Psoas muscle (tissue), 8 donors: ENCODE results near the gene EIF4E2. TPM values are rescaled to one million over a fixed set of nuclear protein-coding genes. Genes with fewer than 3 reads are reported as not detected.

Experiments used
- ATAC-seq, 4 donors: fragments of 200-7000 bp; cut with Tn5 transposase; one replicate each; pipeline ENCODE4 v1.9.1; 2020; ENCODE audit warnings: moderate library complexity in 3 of 4, mild to moderate bottlenecking in 2 of 4
- DNase-seq, 2 donors: peaks; one replicate each; pipeline ENCODE4 v3.0.0-alpha.2; 2020
- H3K27ac ChIP-seq: fragments of 200-600 bp; one replicate; pipeline ENCODE4 v1.8.0; 2022
- H3K27me3 ChIP-seq, 3 donors: fragments of 200-600 bp in 1 of 3; one replicate each; pipeline versions ENCODE4 v1.6.1 to v1.8.0; 2013 to 2022; ENCODE audit warnings: low read length in 2 of 3, mild to moderate bottlenecking in 2 of 3, moderate library complexity in 1 of 3; ENCODE audit not compliant: insufficient read depth in 3 of 3
- H3K36me3 ChIP-seq, 2 donors: fragments of 200-600 bp in 1 of 2; one replicate each; pipeline versions ENCODE4 v1.6.1 to v1.8.0; 2013 to 2022; ENCODE audit warnings: low read depth in 1 of 2, mild to moderate bottlenecking in 1 of 2, moderate library complexity in 1 of 2; ENCODE audit not compliant: insufficient read depth in 1 of 2
- H3K4me1 ChIP-seq: fragments of 200-600 bp; one replicate; pipeline ENCODE4 v1.8.0; 2022
- H3K4me3 ChIP-seq: fragments of 200-600 bp; one replicate; pipeline ENCODE4 v1.8.0; 2022; ENCODE audit warnings: mild to moderate bottlenecking
- H3K9me3 ChIP-seq: fragments of 200-600 bp; one replicate; pipeline ENCODE4 v1.8.0; 2022
- CTCF ChIP-seq: fragments of 200-600 bp; IDR thresholded peaks from one replicate; pipeline ENCODE4 v1.8.0; 2022; ENCODE audit warnings: antibody characterized with exemption
- WGBS, 3 donors: extraction: QIAGEN DNeasy Blood & Tissue Kit; methylation state at CpG; one replicate each; pipeline versions ENCODE4 v1.1.6 to v1.1.7; 2013; 5-methylcytosine and 5-hydroxymethylcytosine counted together
- intact Hi-C, 2 donors: fragments of 100-400 bp; cut with DNase I; formaldehyde crosslinking; loops; one replicate each; pipeline versions ENCODE4 v1.11.0 to v1.14.2; 2022
- polyA plus RNA-seq, 3 donors: library from polyadenylated mRNA; stranded (reverse); fragments of 200-250 nt; gene quantifications; one replicate each; pipeline ENCODE4 v1.2.3, GENCODE V29; 2013
- total RNA-seq, 4 donors: library from RNA; stranded (reverse); fragmentation: NEBNext Ultra II Directional in 2 of 4; extraction: Animal tissue kit (Norgen Biotek cat#: 25700) in 2 of 4; gene quantifications; one replicate each; pipeline versions ENCODE4 v1.2.1 to v1.2.4, GENCODE V29; 2021 to 2023
- donor health status: healthy with polysubstance abuse.
- donor health status: DM: no; HTN: no; CAD: no; lungs with moderate emphysema.
- donor health status: Bipolar disorder and iron deficiency.
- donor health status: healthy.
- donor health status: DM: yes; HTN: yes; CAD: no.
- donor health status: DM: no; HTN: no; CAD: no.
- donor health status: DM: no; HTN: no; CAD: no.
- donor health status: DM: yes; HTN: yes; CAD: no.

Gene EIF4E2
- total and polyA plus RNA-seq, 7 donors = 39.6 to 136 (median 77.3) TPM

GRCh38 chr2:232578626-232579025 lies 28.1 kb downstream of the EIF4E2 start:
- Histone ChIP-seq H3K4me1 (peaks cover 18% of the 10 kb centered on the region), H3K4me3 (peak overlapping the region; percentile 67), H3K36me3 (peaks cover 0 to 40% of the 10 kb centered on the region in 2 donors), H3K27ac (peak overlapping the region; percentile 92), H3K9me3 (no peaks in the 10 kb centered on the region), H3K27me3 (no peaks in the 10 kb centered on the region)
- TF ChIP-seq CTCF = no peak
- WGBS, 3 donors = 60 to 90% (median 63%) methylated on average over 2 of the region's 2 CpGs
- DNase-seq = no peak
- ATAC-seq = no peak
- intact Hi-C loops = no loop called here

DNA sequence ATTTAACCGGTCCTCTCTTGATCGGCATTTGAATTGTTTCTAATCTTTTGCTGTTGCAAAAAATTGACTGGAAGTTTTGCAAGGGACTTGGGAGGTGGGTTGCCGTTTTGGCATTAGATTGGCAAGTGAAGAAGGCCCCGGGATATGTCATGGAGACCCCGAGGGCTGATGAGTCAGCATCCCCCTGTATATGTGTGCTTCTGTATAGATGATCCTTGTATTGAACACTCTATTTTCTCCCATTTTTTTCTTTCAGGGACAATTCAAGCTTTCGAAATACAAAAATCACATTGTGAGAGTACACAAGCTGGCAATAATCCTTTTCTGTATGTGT lies 30.1 kb downstream of the EIF4E2 start:
- H3K27ac ChIP-seq = peak overlapping the region; percentile 30
- no peak for TF ChIP-seq CTCF
- ATAC-seq = no peak
- peaks cover 12% of the 10 kb centered on the region for H3K4me1 ChIP-seq
- H3K36me3 ChIP-seq = peaks cover 0 to 48% of the 10 kb centered on the region in 2 donors
- WGBS, 3 donors = 96% methylated on average over 6 of the region's 6 CpGs
- no peaks in the 10 kb centered on the region for H3K27me3 ChIP-seq
- intact Hi-C loops = no loop called here
- no peaks in the 10 kb centered on the region for H3K9me3 ChIP-seq
- no peak overlapping the region for H3K4me3 ChIP-seq
- no peak for DNase-seq

- Histone ChIP-seq H3K4me3 (no peak overlapping the region), H3K4me1 (peaks cover 9% of the 10 kb centered on the region), H3K27ac (peak overlapping the region; percentile 50), H3K9me3 (no peaks in the 10 kb centered on the region), H3K36me3 (peaks cover 0 to 48% of the 10 kb centered on the region in 2 donors), H3K27me3 (no peaks in the 10 kb centered on the region)
- DNase-seq = no peak
- no peak for ATAC-seq
- TF ChIP-seq CTCF = no peak
- intact Hi-C loops = no loop called here
Observed at GRCh38 chr2:232581725-232582124, 31.2 kb downstream of the EIF4E2 start.

DNA sequence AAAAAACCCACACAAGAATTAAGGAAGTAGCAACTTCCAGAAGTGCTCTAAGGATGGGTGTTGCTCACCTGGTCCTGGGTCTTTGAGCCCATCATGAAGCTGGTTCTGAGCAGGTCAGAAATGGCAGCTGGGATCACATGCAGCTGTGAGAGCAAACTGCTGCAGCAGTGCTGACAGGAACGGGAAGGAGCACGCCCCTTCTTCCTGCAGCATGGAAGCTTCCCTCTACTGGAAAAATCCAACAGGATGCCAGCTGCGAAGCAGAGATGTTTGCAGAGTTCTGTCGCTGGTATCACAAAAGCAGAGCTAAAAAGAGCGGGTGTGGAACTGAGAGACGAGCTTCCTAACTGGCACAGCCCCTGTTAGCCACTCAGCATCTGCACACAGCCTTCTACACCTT lies 33.7 kb downstream of the EIF4E2 start:
- H3K27ac ChIP-seq = no peak overlapping the region
- H3K4me1 ChIP-seq = peaks cover 10% of the 10 kb centered on the region
- ATAC-seq (no peak), DNase-seq (no peak)
- H3K27me3 ChIP-seq = no peaks in the 10 kb centered on the region
- TF ChIP-seq CTCF = no peak
- intact Hi-C loops = no loop called here
- no peaks in the 10 kb centered on the region for H3K9me3 ChIP-seq
- WGBS, 3 donors = 76 to 80% (median 76%) methylated on average over 6 of the region's 6 CpGs
- H3K4me3 ChIP-seq = no peak overlapping the region
- H3K36me3 ChIP-seq = peaks cover 0 to 48% of the 10 kb centered on the region in 2 donors

- peaks cover 15% of the 10 kb centered on the region for H3K4me1 ChIP-seq
- no peak overlapping the region for H3K4me3 ChIP-seq
- H3K27me3 ChIP-seq = no peaks in the 10 kb centered on the region
- 78 to 80% (median 80%) methylated on average over 4 to 5 of the region's 5 CpGs for WGBS, 3 donors
- no peak for DNase-seq
- H3K9me3 ChIP-seq = no peaks in the 10 kb centered on the region
- H3K27ac ChIP-seq = peak overlapping the region; percentile 7
- intact Hi-C loops = no loop called here
- peaks cover 0 to 28% of the 10 kb centered on the region in 2 donors for H3K36me3 ChIP-seq
- no peak for TF ChIP-seq CTCF
- ATAC-seq = no peak
Observed at GRCh38 chr2:232586943-232587505, 36.5 kb downstream of the EIF4E2 start.
